Thyroid gland (tissue), 4 donors: Measurements from ENCODE around the gene PLEKHA4.

Experiments used
- POLR2A ChIP-seq, 2 donors: fragments of 450-650 bp; IDR thresholded peaks; one replicate each; pipeline ENCODE4 v1.6.1; 2017; ENCODE audit warnings: antibody characterized with exemption in 2 of 2, mild to moderate bottlenecking in 2 of 2, moderate library complexity in 1 of 2
- TF ChIP-seq, protein P1 (sequence below), 6 experiments: fragments of 200-600 bp in 3 of 6; fragments of 450-650 bp in 3 of 6; sonication (generic) in 3 of 6; IDR thresholded peaks; one replicate each; pipeline ENCODE4 v1.5.1; 2016 to 2019; ENCODE audit warnings: antibody characterized with exemption in 6 of 6, mild to moderate bottlenecking in 2 of 6, inconsistent platforms in 1 of 6, moderate library complexity in 1 of 6

DNA sequence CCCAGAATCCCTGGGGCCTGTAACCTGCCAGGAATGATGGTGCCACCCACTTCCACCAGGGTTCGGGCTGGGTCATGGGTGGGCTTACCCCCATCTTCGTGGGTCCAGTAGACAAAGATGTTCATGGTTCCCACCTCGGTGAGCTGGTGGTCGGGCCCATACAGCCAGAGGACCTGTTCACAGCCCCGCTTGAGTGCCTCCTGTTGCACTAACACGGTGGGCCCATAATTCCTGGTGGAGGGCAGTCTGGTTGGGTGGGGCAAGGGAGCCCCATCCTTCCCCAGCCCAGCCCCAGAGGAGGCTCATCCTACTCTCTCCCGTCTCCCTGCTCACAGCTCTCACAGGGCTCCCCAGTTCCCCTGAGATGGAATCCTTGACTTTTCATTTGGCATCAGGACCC lies 71.3 kb downstream of the PLEKHA4 start:
- TF ChIP-seq, protein P1, sequence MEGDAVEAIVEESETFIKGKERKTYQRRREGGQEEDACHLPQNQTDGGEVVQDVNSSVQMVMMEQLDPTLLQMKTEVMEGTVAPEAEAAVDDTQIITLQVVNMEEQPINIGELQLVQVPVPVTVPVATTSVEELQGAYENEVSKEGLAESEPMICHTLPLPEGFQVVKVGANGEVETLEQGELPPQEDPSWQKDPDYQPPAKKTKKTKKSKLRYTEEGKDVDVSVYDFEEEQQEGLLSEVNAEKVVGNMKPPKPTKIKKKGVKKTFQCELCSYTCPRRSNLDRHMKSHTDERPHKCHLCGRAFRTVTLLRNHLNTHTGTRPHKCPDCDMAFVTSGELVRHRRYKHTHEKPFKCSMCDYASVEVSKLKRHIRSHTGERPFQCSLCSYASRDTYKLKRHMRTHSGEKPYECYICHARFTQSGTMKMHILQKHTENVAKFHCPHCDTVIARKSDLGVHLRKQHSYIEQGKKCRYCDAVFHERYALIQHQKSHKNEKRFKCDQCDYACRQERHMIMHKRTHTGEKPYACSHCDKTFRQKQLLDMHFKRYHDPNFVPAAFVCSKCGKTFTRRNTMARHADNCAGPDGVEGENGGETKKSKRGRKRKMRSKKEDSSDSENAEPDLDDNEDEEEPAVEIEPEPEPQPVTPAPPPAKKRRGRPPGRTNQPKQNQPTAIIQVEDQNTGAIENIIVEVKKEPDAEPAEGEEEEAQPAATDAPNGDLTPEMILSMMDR (IDR thresholded peaks at IDR 0.05): no peak
- no peak for TF ChIP-seq POLR2A (IDR thresholded peaks at IDR 0.05)
